Measurements from ENCODE around the gene CORO2A. TPM values are rescaled to one million over a fixed set of nuclear protein-coding genes. Genes with fewer than 3 reads are reported as not detected.

CORO2A gene
- total and polyA plus RNA-seq, 2 of the 8 experiments (the other 6 are each of a cell fraction or from before 2014, with no cell fraction given), result 13.7 to 27.9 TPM

DNA sequence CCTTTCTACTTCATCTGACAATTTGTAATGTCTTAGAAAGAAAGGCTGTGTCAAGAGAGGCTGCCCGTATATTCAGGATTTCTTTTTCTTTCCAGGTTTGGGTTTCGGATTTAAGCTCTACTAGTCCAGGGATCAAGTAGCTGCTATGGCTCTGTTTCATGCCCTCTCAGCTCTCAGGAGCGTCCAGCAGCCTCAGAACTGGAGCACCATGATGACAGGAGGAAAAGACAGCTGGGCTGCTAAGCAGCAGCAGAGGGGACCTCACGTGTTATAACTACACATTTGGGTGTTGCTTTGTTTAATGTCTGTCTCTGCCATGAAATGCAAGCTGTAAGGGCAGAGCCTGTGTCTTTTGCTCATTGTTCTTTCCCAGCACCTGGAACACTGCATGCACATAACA, 34.5 kb upstream of the CORO2A start:
- H2AFZ ChIP-seq (ENCODE audit: low read length), result no peak overlapping the region
- WGBS, 2 experiments (ENCODE audit: extremely low coverage in 1 of 2, insufficient coverage in 1 of 2, insufficient read length in 1 of 2, insufficient replicate concordance in 2 of 2, low coverage in 1 of 2, low lambda C conversion rate in 2 of 2, missing lambda C conversion rate in 1 of 2), result 89% methylated on average over 4 of the region's 4 CpGs; no CpG with 5 or more reads in 1 of the 2 experiments
- no peak overlapping the region for H2BK120ac ChIP-seq (replicated peaks; ENCODE audit: low read depth, low read length)
- H3K56ac ChIP-seq (replicated peaks; ENCODE audit: insufficient read length, low read depth, low read length), result no peak overlapping the region
- H3K9ac ChIP-seq (replicated peaks in 1 of 4; ENCODE audit: extremely low read depth in 1 of 4, low read depth in 3 of 4, low read length in 3 of 4), result no peak overlapping the region
- H4K8ac ChIP-seq (ENCODE audit: extremely low read depth, insufficient read depth, low read length), result no peak overlapping the region
- H3K79me2 ChIP-seq (ENCODE audit: control insufficient read depth in 1 of 2, insufficient read depth in 2 of 2, low read length in 2 of 2), result no peaks in the 10 kb centered on the region
- H3K4me1 ChIP-seq (replicated peaks in 1 of 4; ENCODE audit: control insufficient read depth in 3 of 4, insufficient read depth in 4 of 4, low read length in 3 of 4), result no peaks in the 10 kb centered on the region
- H3K9me3 ChIP-seq (ENCODE audit: insufficient read depth in 2 of 2, low read depth in 1 of 2, low read length in 1 of 2), result no peaks in the 10 kb centered on the region
- H3K27ac ChIP-seq (ENCODE audit: low read depth, low read length), result no peak overlapping the region
- no peak overlapping the region for H2BK5ac ChIP-seq (ENCODE audit: low read depth, low read length)
- H3K4me3 ChIP-seq (ENCODE audit: extremely low read depth in 1 of 4, insufficient read depth in 2 of 4, low read depth in 3 of 4, low read length in 4 of 4), result no peak overlapping the region
- POLR2A ChIA-PET (ENCODE audit: partially characterized antibody), result interaction anchor here (1.0 kb wide), 1 partner anchor 21 kb away, joined by 3 read pairs; no protein-coding TSS in a partner anchor
- no peaks in the 10 kb centered on the region for H3K23me2 ChIP-seq (ENCODE audit: low read depth, low read length)
- CTCF ChIA-PET (ENCODE audit: partially characterized antibody), result interaction anchor here (0.7 kb wide), 1 partner anchor 11 kb away, joined by 3 read pairs; no protein-coding TSS in a partner anchor
- H2BK20ac ChIP-seq (ENCODE audit: low read length), result no peak overlapping the region
- DNase-seq (ENCODE audit: low read depth in 1 of 2, low spot score in 2 of 2), result no peak
- H3K14ac ChIP-seq (ENCODE audit: insufficient read length), result no peak overlapping the region
- no peaks in the 10 kb centered on the region for H3K79me1 ChIP-seq (ENCODE audit: low read depth, low read length)
- H4K5ac ChIP-seq (ENCODE audit: insufficient read length, low read depth, low read length), result no peak overlapping the region
- H2BK15ac ChIP-seq (ENCODE audit: low read length), result no peak overlapping the region
- no peak overlapping the region for H3K23ac ChIP-seq (ENCODE audit: insufficient read length)
- no peak overlapping the region for H4K91ac ChIP-seq (replicated peaks; ENCODE audit: insufficient read length, low read length)
- no peak overlapping the region for H3K4me2 ChIP-seq (ENCODE audit: insufficient read depth in 1 of 2, low read depth in 2 of 2, low read length in 2 of 2)
- H4K20me1 ChIP-seq (replicated peaks in 1 of 2; ENCODE audit: control insufficient read depth in 1 of 2, insufficient read depth in 2 of 2, low read length in 2 of 2), result no peaks in the 10 kb centered on the region
- H2BK12ac ChIP-seq (ENCODE audit: low read depth, low read length), result no peak overlapping the region
- no peak overlapping the region for H3K4ac ChIP-seq (replicated peaks; ENCODE audit: insufficient read length, low read depth, low read length)
- H3K18ac ChIP-seq (ENCODE audit: extremely low read depth, low read length), result no peak overlapping the region
- no peaks in the 10 kb centered on the region for H3K27me3 ChIP-seq (replicated peaks in 1 of 4; ENCODE audit: control insufficient read depth in 3 of 4, extremely low read depth in 1 of 4, insufficient read depth in 3 of 4, low read length in 3 of 4)
- TF ChIP-seq NANOG (IDR thresholded peaks at IDR 0.05; ENCODE audit: insufficient read depth, low read depth, low read length, poor library complexity, severe bottlenecking), result no peak
- TF ChIP-seq KDM1A (IDR thresholded peaks at IDR 0.05; ENCODE audit: borderline replicate concordance, low read length), result no peak
- no peak for TF ChIP-seq SIN3A (conservative IDR thresholded peaks at IDR 0.05 in 1 of 2, IDR thresholded peaks at IDR 0.05 in 1 of 2; ENCODE audit: low read depth in 1 of 2, low read length in 2 of 2)
- no peak overlapping the region for H2AK5ac ChIP-seq (ENCODE audit: low read depth, low read length)
- FAIRE-seq, result no peak
- peaks cover 2 to 18% (median 3%) of the 10 kb centered on the region in 4 experiments; a peak in 4 of 8 replicates for H3K36me3 ChIP-seq (ENCODE audit: control insufficient read depth in 2 of 4, insufficient read depth in 4 of 4, low read length in 3 of 4)
